WTC11 (cell line): ENCODE results near the gene TXNRD2.

Experiments used
- TF ChIP-seq, protein P1 (sequence below): sonication (generic); formaldehyde crosslinking; IDR thresholded peaks from 2 replicates; pipeline ENCODE4 v1.8.0; 2022; ENCODE audit warnings: missing genetic modification reagents
- TF ChIP-seq, protein P2 (sequence below): sonication (generic); formaldehyde crosslinking; IDR thresholded peaks from 2 replicates; pipeline ENCODE4 v1.8.1; 2022; ENCODE audit warnings: low read depth, mild to moderate bottlenecking, moderate library complexity, missing genetic modification reagents, borderline replicate concordance

DNA sequence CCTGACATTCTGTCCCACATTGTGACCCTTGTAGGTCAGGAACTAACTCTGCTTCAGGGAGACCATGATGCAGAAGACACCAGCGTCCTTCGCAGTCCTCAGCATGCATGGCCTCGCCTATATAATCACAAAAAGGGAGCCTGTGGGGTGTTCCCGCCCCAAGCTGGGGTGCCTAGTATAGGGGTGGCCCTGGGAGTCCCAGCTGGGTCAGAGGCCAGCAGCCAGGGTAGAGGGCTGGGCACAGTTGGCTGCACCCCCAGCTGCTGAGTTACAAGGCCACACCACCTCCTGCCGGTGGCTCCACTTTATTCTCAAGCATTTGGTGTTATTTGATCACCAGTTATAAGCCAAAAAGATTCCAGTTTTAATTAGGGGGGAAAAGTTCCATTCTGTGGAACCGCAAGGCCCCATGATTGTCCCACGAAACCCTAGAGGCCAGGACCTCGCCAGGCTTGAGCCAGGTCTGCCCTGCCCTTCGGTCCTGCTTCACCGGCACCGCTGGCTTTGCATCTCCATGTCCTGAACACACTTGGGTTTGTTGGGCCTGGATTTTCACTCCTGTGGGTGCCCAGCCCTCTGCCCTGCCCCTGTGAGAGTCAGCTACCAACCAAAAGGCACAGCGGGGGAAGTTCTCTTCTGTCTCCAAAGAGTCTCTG lies 72.0 kb downstream of the TXNRD2 start:
- TF ChIP-seq, protein P1, sequence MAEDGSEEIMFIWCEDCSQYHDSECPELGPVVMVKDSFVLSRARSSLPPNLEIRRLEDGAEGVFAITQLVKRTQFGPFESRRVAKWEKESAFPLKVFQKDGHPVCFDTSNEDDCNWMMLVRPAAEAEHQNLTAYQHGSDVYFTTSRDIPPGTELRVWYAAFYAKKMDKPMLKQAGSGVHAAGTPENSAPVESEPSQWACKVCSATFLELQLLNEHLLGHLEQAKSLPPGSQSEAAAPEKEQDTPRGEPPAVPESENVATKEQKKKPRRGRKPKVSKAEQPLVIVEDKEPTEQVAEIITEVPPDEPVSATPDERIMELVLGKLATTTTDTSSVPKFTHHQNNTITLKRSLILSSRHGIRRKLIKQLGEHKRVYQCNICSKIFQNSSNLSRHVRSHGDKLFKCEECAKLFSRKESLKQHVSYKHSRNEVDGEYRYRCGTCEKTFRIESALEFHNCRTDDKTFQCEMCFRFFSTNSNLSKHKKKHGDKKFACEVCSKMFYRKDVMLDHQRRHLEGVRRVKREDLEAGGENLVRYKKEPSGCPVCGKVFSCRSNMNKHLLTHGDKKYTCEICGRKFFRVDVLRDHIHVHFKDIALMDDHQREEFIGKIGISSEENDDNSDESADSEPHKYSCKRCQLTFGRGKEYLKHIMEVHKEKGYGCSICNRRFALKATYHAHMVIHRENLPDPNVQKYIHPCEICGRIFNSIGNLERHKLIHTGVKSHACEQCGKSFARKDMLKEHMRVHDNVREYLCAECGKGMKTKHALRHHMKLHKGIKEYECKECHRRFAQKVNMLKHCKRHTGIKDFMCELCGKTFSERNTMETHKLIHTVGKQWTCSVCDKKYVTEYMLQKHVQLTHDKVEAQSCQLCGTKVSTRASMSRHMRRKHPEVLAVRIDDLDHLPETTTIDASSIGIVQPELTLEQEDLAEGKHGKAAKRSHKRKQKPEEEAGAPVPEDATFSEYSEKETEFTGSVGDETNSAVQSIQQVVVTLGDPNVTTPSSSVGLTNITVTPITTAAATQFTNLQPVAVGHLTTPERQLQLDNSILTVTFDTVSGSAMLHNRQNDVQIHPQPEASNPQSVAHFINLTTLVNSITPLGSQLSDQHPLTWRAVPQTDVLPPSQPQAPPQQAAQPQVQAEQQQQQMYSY: no peak
- TF ChIP-seq, protein P2, sequence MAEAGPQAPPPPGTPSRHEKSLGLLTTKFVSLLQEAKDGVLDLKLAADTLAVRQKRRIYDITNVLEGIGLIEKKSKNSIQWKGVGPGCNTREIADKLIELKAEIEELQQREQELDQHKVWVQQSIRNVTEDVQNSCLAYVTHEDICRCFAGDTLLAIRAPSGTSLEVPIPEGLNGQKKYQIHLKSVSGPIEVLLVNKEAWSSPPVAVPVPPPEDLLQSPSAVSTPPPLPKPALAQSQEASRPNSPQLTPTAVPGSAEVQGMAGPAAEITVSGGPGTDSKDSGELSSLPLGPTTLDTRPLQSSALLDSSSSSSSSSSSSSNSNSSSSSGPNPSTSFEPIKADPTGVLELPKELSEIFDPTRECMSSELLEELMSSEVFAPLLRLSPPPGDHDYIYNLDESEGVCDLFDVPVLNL (CRISPR knock-in tag): no peak
